HK-2 (cell line): ENCODE results near the gene ZCCHC2.

Source experiments
- DNase-seq: peaks from one replicate; pipeline ENCODE4 v3.0.0-alpha.2; 2018; ENCODE audit not compliant: unreplicated experiment

ZCCHC2 gene

GRCh38 chr18:62510789-62511188 is 12.0 kb upstream of the ZCCHC2 start:
- no peak for DNase-seq

DNA sequence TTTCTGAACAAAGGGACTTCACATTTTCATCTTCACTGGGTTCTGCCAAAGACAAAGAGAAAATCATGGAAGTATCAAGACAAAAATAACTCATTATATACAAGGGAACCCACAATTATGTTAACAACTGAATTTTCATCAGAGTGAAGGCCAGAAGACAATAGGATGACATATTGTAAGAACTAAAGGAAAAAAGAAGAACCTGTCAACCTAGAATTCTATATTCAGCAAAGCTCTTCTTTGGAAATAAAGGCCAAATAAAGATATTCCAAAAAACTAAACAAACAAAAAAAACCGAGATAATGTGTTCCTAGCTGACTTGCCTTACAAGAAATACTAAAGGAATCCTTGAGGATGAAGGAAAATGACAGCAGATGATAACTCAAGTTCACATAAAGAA is 10.3 kb upstream of the ZCCHC2 start:
- no peak for DNase-seq

- DNase-seq: no peak
Measured at GRCh38 chr18:62512996-62513395, 9.8 kb upstream of the ZCCHC2 start.

DNA sequence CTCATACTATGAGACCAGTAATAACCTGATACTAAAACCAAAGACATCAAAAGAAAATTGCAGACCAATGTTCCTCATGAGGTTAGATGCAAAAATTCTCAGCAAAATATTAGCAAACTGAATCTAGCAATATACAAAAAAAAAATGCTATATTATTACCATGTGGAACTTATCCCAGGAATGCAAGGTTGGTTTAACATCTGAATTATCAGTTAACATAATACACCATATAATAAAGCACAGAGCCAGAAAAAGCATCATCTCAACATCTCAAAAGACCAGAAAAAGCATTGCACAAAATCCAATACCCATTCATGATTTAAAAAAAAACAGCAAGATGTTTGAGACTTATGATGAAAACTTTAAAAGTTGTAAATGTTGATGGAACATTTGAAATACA is 8.3 kb upstream of the ZCCHC2 start:
- no peak for DNase-seq

GRCh38 chr18:62516242-62516641 is 6.6 kb upstream of the ZCCHC2 start:
- no peak for DNase-seq

DNA sequence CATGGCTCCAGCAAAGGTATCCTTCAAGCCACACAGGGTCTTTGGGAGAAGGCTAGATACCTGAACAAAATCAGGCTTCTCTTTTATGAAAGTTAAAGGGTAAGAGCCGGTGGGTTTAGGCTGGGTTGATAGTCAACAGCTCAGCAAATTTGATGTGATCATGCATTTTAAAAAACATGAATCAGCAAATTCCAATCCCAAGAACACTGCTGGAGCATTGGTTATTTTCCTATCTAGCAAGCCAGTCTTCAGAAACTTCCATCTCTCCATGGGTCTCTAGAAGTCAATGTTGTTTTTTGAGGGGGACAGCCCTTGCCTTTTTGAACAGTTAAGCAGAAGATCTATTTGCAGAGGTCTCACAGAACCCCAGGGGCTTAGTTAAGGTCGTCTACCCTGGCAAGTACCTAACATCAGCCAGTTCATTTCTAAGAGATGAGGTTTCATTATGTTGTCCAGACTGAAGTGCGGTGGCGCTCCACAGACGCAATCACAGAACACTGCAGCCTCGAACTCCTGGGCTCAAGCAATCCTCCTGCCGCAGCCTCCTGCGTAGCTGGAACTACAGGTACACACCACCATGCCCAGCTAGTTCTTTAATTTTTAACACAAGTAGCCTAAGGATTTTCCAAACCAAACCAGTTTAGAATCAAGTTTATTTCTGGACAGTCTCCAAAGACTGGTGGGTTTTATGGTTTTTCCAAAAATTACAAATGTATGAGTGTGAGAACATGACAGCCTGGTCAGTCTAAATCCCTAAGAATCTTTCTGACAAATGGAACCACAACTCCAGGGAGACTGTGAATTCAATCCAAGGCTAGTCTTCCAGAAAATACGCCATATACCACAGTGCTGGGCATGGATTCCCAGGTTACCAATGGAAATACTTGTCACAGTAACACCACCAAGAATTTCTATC is 4.1 kb upstream of the ZCCHC2 start:
- no peak for DNase-seq

DNA sequence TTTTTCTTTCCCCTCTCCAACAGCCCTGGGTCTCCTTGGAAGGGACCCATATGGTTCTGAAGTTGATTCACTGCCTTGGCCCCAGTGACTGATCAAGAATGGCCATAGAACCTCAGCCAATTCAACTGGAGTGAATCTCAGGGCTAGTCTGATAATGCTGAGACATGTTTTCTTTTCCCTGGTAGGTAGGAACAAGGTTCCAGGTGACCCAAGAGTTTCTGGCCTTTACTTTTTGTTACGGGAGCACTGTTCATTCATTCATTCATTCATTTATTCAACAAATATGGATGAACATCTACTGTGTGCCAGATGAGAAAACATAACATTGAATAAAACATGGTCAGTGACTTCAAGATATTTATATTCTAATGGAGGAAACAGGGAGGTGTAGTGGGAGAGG is 3.1 kb upstream of the ZCCHC2 start:
- DNase-seq: no peak

DNA sequence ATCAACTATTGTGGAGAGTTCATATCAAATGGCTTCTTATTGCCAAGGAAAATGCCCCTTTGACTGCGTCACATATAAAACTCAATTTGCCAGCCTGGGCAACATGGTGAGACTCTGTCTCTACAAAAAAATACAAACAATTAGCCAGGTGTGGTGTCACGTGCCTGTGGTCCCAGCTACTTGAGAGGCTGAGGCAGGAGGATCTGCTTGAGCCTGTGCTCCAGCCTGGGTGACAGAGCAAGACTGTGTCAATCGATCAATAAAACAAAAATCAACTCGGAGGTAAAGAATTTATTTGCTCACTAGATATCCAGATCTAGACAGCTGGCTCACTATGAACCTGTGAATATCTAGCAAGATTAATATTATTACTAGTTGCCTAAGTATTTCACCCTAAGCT is 1.7 kb upstream of the ZCCHC2 start:
- no peak for DNase-seq

DNA sequence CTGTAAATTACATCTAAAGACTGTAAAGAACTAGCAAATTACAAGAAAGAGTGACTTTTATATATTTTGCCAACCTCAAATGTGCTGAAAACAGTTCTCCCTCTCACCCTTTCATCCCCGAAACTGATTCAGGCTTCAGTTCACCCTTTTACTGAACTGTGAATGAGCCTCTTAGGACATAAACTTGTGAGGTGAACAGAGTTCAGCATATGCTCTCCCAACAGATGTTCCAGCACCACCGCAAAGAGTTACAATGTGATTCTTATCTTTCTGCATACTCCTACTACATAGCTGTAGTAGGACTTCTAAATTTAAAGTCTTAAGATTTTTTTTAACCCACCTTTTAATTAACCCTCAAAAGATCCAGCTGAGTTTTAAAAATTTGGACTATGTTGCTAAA is 1.2 kb upstream of the ZCCHC2 start:
- DNase-seq: no peak

GRCh38 chr18:62522178-62522503 is 684 bp upstream of the ZCCHC2 start:
- DNase-seq: no peak

GRCh38 chr18:62523255-62523588 is 397 bp downstream of the ZCCHC2 start:
- DNase-seq: no peak

DNA sequence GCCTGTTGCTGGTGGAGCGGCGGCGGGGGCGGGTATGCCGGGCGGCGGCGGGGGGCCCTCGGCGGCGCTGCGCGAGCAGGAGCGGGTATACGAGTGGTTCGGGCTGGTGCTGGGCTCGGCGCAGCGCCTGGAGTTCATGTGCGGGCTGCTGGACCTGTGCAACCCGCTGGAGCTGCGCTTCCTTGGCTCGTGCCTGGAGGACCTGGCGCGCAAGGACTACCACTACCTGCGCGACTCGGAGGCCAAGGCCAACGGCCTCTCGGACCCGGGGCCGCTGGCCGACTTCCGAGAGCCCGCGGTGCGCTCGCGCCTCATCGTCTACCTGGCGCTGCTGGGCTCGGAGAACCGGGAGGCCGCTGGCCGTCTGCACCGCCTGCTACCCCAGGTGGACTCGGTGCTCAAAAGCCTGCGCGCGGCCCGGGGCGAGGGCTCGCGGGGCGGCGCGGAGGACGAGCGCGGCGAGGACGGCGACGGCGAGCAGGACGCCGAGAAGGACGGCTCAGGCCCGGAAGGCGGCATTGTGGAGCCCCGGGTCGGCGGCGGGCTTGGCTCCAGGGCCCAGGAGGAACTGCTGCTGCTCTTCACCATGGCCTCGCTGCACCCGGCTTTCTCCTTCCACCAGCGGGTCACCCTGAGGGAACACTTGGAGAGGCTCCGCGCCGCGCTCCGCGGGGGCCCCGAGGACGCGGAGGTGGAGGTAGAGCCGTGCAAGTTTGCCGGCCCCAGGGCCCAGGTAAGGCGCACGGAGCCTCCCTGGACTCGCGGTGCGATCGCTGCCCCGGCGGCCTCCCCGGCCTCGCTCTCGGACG is 1.0 kb downstream of the ZCCHC2 start:
- DNase-seq: peak; percentile 51

DNA sequence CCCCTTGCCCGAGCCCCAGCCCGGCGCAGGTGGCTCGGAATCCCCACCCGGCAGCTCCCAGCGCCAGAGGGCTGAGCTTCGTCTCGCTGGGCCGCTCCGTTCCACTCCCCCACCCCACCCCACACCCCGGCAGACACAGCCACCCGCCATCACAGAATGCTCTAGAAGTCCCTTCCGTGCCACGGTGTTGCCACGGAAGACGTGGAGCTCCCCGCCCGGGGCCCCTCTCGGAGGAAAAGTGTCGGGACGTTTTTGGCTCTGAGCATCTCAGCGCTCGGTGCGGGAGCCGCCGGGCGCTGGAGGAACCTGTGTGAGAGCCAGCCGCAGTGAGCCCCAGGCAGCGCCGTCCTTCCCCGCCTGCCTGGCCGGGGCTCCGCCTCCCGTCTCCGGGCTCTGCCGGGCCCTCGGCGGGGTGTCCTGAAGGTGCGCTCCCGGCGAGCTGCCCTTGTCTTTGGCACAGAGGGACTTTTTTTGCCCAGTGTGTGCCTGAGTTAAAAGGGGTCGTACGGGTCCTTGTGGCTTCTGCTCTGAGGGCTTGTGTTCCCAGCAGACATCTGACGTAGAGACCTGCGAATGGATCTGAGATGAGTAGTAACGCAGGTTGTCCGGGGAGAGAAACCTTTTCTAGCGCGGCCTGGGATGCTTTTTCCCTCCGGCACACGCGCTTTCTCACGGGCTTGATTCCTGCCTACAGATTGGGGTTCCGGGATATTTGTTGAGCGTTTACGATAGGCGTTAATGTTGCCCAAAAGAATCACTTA is 1.8 kb downstream of the ZCCHC2 start:
- no peak for DNase-seq

- DNase-seq: no peak
Measured at GRCh38 chr18:62525608-62526007, 2.8 kb downstream of the ZCCHC2 start.

DNA sequence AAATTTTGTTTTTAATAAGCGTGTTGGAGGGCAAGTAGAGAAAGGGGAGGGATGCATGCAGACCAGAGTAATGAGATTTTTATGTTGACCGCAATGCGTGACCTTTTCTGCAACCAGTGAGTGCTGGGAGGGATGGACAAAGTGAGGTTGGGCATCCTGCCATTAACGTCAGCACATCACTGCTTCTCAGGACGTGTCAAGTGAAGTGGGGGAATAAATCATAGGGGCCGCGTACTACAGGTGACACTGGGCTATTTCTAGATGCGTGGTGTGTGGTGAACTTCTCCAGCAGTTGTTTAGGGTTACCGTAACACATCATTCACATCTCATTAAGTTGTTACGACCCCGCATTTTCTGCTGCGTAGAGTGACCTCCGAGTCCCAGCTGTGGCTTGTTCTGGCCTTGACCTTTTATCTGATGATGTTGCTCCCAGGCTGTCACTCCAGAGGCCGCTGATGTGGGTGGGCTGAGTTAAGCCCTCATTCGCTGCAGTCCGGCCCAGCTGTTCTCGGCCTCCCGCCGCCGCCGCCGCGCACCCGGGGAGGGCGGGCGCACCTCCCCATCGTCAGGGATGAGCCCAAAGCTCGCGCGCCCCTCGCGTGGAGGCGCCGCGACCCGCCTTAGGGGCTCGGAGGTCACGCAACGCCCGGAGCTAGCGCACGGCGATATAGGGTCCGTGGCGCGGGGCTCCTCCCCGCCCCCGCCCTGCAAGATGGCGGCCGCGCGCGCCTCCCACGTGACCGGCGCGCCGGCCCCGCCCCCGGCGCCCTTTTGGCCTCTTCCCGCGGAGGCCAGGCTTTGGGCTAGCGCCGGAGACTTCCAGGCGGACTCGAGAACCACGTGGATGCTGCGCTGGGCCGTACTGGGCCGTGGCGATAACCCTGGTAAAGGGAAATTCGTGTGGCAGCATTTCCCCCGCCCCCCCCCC is 3.5 kb downstream of the ZCCHC2 start:
- peak; percentile 75 for DNase-seq

DNA sequence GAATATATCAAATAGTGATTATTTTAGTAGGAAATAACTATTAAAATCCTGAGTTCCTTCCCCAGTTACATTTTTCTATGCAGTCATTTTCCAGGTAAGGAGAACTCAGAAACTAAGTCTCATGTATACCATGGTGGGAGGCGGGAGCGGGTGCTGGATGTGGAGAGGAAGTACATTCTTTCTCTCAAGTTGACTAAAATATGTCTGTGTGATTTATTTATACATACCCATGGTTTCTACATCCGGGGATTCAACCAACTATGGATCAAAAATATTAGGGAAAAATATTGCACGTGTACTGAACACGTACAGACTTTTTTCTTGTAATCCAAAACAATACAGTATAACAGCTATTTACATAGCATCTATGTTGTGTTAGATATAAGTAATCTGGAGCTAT is 6.8 kb downstream of the ZCCHC2 start:
- DNase-seq: no peak

- no peak for DNase-seq
Measured at GRCh38 chr18:62531078-62531477, 8.3 kb downstream of the ZCCHC2 start.

GRCh38 chr18:62531931-62532330 is 9.1 kb downstream of the ZCCHC2 start:
- no peak for DNase-seq

- no peak for DNase-seq
Measured at GRCh38 chr18:62536005-62536404, 13.2 kb downstream of the ZCCHC2 start.

- DNase-seq: no peak
Measured at GRCh38 chr18:62537042-62537894, 14.4 kb downstream of the ZCCHC2 start.

DNA sequence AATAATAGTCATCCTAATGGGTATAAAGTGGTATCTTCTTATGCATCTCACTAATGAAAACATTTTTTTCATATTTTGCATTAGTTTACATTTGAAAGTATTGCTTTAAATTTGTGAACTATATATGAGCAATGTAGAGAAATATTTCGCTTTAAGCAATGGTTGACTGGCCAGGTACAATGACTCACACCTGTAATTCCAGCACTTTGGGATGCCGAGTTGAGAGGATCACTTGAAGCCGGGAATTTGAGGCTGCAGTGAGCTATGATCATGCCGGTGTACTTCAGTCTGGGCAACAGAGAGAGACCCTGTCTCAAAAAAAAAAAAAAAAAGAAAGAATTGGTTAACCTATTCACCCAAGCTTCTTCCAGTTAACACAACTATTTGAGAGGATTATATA is 15.1 kb downstream of the ZCCHC2 start:
- no peak for DNase-seq
